ENCODE measurements around the gene ASTN1.

ASTN1 gene

GRCh38 chr1:177010211-177010825 is 154.2 kb downstream of the ASTN1 start:
- TF ChIP-seq TAF1 (IDR thresholded peaks at IDR 0.05; ENCODE audit: borderline replicate concordance, insufficient read depth, low read length), result no peak
- no peak for TF ChIP-seq POLR2AphosphoS5 (IDR thresholded peaks at IDR 0.05; ENCODE audit: low read depth, low read length)
- TF ChIP-seq REST (IDR thresholded peaks at IDR 0.05; ENCODE audit: insufficient read depth in 1 of 2, low read depth in 2 of 2, low read length in 2 of 2), result no peak
- TF ChIP-seq FOXP2 (optimal IDR thresholded peaks at IDR 0.05; ENCODE audit: borderline replicate concordance, extremely low read depth, extremely low read length, insufficient read depth), result no peak
- TF ChIP-seq SIN3A (IDR thresholded peaks at IDR 0.05; ENCODE audit: borderline replicate concordance, insufficient read depth, low read length), result no peak

GRCh38 chr1:177008653-177009052 is 155.9 kb downstream of the ASTN1 start:
- TF ChIP-seq FOXP2 (optimal IDR thresholded peaks at IDR 0.05; ENCODE audit: borderline replicate concordance, extremely low read depth, extremely low read length, insufficient read depth), result no peak
- TF ChIP-seq TAF1 (IDR thresholded peaks at IDR 0.05; ENCODE audit: borderline replicate concordance, insufficient read depth, low read length), result no peak
- TF ChIP-seq SIN3A (IDR thresholded peaks at IDR 0.05; ENCODE audit: borderline replicate concordance, insufficient read depth, low read length), result no peak
- TF ChIP-seq POLR2AphosphoS5 (IDR thresholded peaks at IDR 0.05; ENCODE audit: low read depth, low read length), result no peak
- no peak for TF ChIP-seq REST (IDR thresholded peaks at IDR 0.05; ENCODE audit: insufficient read depth in 1 of 2, low read depth in 2 of 2, low read length in 2 of 2)

- TF ChIP-seq REST (IDR thresholded peaks at IDR 0.05; ENCODE audit: insufficient read depth in 1 of 2, low read depth in 2 of 2, low read length in 2 of 2), result no peak
- TF ChIP-seq TAF1 (IDR thresholded peaks at IDR 0.05; ENCODE audit: borderline replicate concordance, insufficient read depth, low read length), result no peak
- TF ChIP-seq SIN3A (IDR thresholded peaks at IDR 0.05; ENCODE audit: borderline replicate concordance, insufficient read depth, low read length), result no peak
- no peak for TF ChIP-seq POLR2AphosphoS5 (IDR thresholded peaks at IDR 0.05; ENCODE audit: low read depth, low read length)
- no peak for TF ChIP-seq FOXP2 (optimal IDR thresholded peaks at IDR 0.05; ENCODE audit: borderline replicate concordance, extremely low read depth, extremely low read length, insufficient read depth)
Observed at GRCh38 chr1:177007437-177008161, 156.9 kb downstream of the ASTN1 start.

- TF ChIP-seq SIN3A (IDR thresholded peaks at IDR 0.05; ENCODE audit: borderline replicate concordance, insufficient read depth, low read length), result no peak
- no peak for TF ChIP-seq FOXP2 (optimal IDR thresholded peaks at IDR 0.05; ENCODE audit: borderline replicate concordance, extremely low read depth, extremely low read length, insufficient read depth)
- no peak for TF ChIP-seq POLR2AphosphoS5 (IDR thresholded peaks at IDR 0.05; ENCODE audit: low read depth, low read length)
- TF ChIP-seq REST (IDR thresholded peaks at IDR 0.05; ENCODE audit: insufficient read depth in 1 of 2, low read depth in 2 of 2, low read length in 2 of 2), result no peak
- no peak for TF ChIP-seq TAF1 (IDR thresholded peaks at IDR 0.05; ENCODE audit: borderline replicate concordance, insufficient read depth, low read length)
Observed at GRCh38 chr1:177002891-177003290, 161.6 kb downstream of the ASTN1 start.
